ENCODE data around the gene LHFPL3.
A peak's percentile ranks its signal among the peaks of the same experiment; 100 is the strongest.

The LHFPL3 gene

DNA sequence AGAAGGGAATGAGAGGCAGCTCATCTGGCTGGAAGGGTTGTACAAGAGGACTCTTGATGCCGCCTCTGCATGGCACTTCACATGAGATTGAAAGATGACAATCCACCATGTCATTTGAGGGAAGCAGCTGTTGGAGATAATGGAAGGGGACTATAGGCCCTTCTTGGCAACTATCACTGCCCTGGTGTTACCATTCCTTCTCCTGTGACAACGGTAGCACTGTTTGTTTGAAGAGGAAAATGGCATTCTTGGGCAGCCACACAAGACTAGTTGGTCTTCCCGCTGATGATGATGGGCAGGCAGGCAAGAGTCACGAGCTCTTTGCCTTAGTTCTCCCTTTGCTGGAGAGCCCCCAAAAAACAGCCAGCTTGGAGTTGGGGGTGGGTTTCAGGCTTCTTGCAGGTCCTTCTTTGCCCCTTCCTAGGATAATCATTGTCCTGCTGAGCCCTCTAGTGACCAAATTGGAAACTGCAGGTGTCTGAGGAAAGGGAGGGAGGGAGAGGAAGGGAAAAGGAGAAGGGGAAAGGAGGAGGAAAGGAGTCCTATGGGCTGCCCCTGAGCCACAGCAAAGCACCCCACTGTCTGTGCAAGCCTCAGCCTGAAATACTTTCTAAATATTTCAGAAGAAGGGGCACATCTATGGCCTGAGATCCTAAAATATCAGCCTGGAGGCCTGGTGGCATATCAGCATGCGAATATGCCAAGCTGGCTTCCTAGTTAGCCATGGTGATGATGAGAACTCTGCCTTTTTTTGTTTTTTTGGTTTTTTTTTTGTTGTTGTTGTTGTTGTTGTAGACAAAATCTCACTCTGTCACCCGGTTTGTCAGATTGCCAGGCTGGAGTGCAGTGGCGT is 520.0 kb downstream of the LHFPL3 start:
- peak; percentile 54 for DNase-seq (ENCODE audit: low spot score)

GRCh38 chr7:104850374-104850773 is 522.0 kb downstream of the LHFPL3 start:
- no peak for DNase-seq (ENCODE audit: low spot score)

GRCh38 chr7:104851268-104851667 is 522.9 kb downstream of the LHFPL3 start:
- DNase-seq (ENCODE audit: low spot score), result no peak

GRCh38 chr7:104852386-104852785 is 524.0 kb downstream of the LHFPL3 start:
- no peak for DNase-seq (ENCODE audit: low spot score)

DNA sequence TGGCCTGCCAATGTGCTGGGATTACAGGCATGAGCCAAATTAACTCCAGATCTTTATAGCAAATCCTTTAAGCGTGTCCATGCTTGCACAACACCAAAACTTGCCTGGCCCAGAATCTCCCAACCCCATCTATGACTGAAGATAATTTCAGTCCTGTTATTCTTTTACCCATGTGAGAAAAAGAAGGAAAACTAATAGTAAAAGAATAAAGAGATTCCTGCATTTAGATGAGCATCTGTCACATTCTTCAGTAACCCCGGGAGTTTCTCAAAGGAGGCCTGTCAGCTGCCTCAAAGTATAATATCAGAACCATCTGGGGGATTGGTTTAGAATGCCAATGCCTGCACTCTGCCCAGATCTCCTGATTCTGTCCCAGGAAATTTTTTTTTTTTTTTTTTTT is 527.5 kb downstream of the LHFPL3 start:
- DNase-seq (ENCODE audit: low spot score), result no peak

GRCh38 chr7:104857458-104858425 is 529.3 kb downstream of the LHFPL3 start:
- DNase-seq (ENCODE audit: low spot score), result no peak

- DNase-seq (ENCODE audit: low spot score), result no peak
These were observed 531.5 kb downstream of the LHFPL3 start for GRCh38 chr7:104859754-104860426.

DNA sequence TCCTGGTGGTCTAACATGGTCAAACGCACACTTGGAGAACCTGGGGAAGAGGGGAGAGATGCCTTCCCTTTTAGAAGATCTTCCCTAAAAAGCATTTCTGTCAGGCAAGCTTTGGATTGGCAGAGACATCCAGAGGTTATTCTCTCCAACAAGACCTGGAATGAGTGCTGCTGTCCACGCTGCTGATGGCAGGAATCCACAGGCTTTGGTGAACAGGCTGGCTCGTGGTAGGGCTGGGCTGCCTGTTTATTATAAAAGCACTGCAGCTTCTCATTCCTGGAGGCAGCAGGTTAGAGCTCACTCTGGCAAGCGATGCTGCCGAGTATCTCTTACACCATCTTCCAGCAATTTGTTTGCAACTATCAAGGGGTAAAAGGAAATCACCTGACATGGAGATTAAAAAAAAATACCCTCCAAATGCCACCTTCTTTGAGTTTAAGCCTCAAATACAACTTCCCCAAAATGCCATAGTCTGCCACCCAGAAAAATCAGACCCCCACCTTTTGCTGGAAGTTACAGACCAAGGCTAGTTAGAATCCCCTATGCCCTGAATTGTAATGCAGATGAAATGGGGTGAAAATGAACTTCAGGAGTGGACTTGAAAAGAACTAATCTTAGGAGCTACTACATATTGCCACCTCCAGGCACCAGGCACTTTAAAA is 533.5 kb downstream of the LHFPL3 start:
- no peak for DNase-seq (ENCODE audit: low spot score)

- no peak for DNase-seq (ENCODE audit: low spot score)
These were observed 534.3 kb downstream of the LHFPL3 start for GRCh38 chr7:104862719-104863118.

DNA sequence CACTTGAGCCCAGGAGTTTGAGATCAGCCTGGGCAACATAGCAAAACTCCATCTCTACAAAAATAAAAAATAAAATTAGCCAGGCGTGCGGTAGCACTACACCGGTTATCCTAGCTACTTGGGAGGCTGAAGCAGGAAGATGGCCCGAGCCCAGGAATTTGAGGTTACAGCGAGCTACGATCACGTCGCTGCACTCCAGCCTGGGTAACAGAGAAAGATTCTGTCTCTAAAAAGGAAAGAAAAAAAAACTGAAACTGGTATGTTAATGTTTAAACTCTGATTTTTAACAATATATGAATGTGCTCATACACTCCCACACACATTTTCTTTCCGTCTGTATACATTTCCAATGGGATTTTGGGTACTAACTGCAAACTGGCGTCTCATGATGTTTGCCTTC is 545.0 kb downstream of the LHFPL3 start:
- DNase-seq (ENCODE audit: low spot score), result no peak

- DNase-seq (ENCODE audit: low spot score), result no peak
These were observed 550.2 kb downstream of the LHFPL3 start for GRCh38 chr7:104878577-104878976.

- DNase-seq (ENCODE audit: low spot score), result no peak
These were observed 554.9 kb downstream of the LHFPL3 start for GRCh38 chr7:104883248-104883717.

DNA sequence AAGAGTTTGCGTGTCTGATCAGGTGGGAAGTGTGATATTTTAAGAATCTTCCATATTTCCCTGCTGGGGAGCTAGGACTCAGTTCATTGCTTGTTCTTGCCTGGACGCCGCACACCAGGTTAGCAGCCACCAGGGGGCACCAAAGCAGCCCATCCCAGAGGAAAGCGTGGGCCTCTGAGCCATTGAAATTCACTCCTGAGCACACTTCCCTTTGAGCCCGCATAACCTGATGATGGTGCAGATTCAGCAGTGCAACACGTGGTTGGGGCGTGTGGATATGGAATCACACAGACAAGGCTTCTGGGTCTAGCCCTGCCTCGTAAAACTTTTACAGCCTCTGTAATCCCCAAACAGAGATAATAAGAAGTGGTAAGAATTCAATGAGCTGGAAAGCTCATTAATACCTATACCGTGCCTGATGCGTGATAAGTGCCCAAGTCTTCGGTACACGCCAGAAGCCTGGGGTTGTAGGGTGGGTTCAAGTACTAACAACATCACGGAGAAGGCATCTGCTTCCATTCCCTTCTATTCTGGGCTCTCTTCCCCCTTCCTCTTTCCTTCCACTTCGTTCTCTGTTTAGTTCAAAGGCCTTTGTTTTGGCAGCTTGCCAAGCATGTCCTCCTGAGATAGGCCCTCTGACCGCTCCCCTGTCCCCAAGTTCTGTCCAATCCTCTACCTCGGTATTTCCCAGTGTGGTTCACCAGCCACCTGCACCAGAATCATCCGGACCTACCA is 555.5 kb downstream of the LHFPL3 start:
- DNase-seq (ENCODE audit: low spot score), result peak; percentile 76

DNA sequence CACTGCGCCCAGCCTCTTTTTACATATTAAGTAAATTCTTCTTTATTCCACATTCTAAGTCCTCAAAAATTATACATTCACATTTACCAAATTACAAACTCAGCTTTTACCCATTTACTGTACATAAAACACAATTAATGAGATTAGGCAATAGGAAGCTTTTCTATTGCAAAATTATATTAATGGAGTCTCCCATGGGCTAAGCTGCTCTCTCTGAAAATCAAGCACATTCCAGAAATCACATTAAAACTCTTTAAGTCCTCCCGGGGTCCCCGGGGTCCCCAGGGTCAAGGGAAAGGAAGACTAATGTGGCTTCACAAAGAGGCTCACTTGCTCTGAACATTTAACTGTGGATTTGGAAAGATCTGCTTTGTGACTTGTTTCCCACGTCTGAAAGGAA is 558.2 kb downstream of the LHFPL3 start:
- DNase-seq (ENCODE audit: low spot score), result no peak

DNA sequence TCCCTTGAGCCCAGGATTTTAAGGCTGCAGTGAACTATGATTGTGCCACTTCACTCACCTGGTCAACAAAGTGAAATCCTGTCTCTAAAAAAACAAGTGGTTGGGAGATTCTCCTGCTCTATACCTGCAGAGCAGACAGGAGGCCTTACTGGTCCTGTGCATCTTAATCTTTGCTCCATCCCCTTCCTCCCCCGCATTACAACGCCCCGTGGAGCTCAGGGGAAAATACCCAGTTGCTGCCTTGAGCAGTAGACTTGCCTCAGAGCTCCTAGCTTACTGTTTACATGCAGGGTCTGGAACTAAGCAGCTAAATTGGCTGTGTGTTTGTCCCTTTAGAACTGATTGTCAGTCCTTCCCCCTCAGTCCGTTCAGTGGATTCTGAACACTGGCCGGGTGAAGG is 561.8 kb downstream of the LHFPL3 start:
- no peak for DNase-seq (ENCODE audit: low spot score)

DNA sequence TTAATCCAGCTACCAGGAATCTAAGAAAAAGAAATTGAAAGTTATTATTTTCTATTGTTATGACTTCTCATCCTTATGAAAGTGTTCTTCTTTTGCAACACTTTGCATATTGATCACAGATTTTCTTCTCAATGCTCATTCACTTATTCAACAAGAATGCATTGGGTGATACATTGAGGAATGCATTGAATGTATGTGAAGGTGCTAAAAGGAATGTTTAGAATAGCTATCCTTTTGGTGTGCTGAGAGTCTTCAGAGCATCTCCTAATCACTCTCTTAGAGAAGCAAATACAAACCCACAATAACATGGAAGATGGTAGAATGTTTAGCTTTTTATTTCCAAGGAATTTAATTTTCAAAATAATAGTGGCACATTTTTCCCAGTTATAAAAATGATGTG is 563.5 kb downstream of the LHFPL3 start:
- DNase-seq (ENCODE audit: low spot score), result no peak

- DNase-seq (ENCODE audit: low spot score), result no peak
These were observed 565.9 kb downstream of the LHFPL3 start for GRCh38 chr7:104894314-104894713.

GRCh38 chr7:104894726-104895521 is 566.5 kb downstream of the LHFPL3 start:
- no peak for DNase-seq (ENCODE audit: low spot score)

GRCh38 chr7:104895522-104896236 is 567.3 kb downstream of the LHFPL3 start:
- DNase-seq (ENCODE audit: low spot score), result no peak
